GM19324 (cell line): Measurements from ENCODE around the gene CEP43.

ENCODE experiments used
- ATAC-seq: cut with Tn5 transposase; IDR thresholded peaks from one replicate; pipeline ENCODE4 v1.9.1; 2021; ENCODE audit warnings: mild to moderate bottlenecking, moderate library complexity; ENCODE audit not compliant: unreplicated experiment, low FRiP score

Gene CEP43

GRCh38 chr6:167005350-167006159 lies 6.4 kb downstream of the CEP43 start:
- ATAC-seq: no peak

DNA sequence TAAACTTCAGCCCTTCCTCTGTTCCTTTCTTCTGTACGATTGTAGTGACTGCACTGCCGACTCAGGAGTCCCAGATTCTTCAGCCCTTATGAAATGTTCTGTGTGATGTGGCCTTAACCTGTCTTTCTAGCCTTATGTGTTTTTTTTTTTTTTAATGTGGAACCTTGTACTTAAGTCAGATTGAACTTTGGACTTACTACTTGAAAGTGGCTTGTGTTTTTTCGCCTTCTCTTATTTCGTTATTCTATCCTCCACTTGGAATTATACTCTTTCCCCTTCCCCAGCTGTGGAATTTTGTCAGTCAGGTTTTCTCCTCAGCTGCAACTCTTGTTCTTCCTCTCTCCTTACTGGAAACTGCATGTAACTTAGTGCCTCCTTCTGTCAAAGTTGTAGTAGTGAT lies 8.8 kb downstream of the CEP43 start:
- no peak for ATAC-seq

DNA sequence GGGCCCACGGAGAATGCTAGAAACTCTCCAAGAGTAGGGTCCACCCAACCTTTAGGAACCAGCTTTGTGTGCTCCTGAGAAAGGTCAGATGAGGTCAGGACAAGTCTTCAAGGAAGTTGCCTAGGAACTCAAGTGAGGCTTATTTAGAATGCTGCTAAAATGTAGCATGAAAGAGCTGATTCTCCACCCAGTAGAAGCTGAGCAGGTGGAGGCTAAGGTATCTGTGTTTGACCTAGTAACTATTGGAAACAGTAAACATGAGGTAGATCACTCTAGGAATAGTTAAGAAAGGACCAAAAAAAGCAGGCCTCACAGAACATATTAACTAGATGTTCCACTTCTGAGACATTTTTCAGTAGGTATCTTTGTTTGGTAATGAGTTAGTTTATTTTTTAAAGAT lies 13.9 kb downstream of the CEP43 start:
- no peak for ATAC-seq

DNA sequence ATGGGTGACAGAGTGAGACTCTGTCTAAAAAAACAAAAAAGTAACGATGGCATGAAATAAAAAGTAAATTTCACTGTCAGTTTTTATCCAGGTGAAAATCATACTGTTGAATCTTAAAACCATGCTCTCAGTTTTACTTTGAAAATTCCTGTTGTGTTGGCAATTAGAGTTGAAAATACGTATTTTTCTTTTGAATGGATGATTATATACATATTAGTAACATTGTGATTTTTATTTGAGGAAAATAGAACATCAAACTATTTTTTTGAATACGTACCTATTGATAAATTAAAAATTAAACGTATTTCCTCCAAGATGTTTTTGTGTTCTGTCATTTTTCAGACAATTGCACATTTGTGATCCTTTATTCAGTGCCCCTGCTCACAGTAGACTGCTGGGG lies 14.7 kb downstream of the CEP43 start:
- no peak for ATAC-seq

DNA sequence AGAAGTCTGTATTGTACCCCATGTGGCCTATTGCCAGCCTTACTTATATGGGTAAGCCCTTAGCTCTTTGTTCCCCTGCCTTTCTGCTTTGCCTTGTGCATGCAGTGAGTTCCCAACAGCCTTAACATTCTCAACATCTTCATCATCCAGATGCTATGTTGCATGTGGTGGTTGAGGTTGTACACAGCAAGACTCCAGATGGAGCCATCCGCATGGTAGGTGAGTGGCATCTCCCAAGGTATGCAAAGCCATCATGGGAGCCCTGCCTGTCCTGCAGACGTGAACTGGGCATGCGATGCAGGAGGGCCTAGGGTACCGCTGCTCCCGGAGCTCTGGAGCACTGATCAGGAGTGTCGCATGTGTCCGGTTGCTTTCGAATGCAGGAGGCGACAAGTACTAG lies 16.1 kb downstream of the CEP43 start:
- no peak for ATAC-seq

DNA sequence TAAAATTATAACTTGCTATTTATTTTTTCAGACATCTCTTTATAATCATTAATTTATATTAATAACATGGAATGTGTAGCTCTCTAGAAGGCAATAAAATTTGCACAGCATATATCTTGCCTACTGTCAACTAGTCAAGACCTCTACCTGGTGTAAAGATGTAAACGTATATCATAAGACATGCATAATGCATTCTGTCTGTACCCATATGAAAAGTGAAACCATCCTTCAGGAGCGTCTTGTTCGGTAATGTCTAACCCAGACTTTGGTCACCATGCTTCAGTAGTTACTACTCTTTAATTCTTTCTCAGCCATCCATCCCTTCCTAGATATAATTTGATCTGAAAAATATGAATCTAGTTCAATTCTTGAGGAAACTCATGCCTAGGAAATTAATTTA lies 21.0 kb downstream of the CEP43 start:
- ATAC-seq: peak; percentile 77

GRCh38 chr6:167027308-167027707 lies 28.1 kb downstream of the CEP43 start:
- no peak for ATAC-seq

GRCh38 chr6:167027772-167028171 lies 28.6 kb downstream of the CEP43 start:
- ATAC-seq: no peak

GRCh38 chr6:167030222-167031072 lies 31.2 kb downstream of the CEP43 start:
- no peak for ATAC-seq

- ATAC-seq: no peak
These were observed 32.0 kb downstream of the CEP43 start for GRCh38 chr6:167031082-167031709.

- ATAC-seq: no peak
These were observed 34.9 kb downstream of the CEP43 start for GRCh38 chr6:167034056-167034455.

DNA sequence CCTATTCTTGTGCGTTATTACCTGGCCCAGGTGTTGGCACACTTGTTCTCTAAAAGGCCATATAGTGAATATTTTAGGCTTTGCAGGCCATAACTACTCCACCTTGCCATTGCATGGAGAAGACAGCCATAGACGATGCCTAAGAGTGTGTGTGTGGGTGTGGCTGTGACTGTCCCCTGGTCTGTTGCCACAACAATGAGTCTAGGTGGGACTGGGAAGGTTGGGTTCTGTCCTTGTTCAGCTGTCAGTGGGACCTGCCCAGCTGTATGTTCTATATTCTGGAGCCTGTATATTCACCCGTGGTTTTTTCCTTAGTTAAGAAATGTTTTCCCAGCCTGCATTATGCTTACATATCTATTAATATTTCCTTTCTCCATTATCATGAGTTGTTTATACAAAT lies 38.6 kb downstream of the CEP43 start:
- no peak for ATAC-seq

GRCh38 chr6:167044696-167045095 lies 45.5 kb downstream of the CEP43 start:
- no peak for ATAC-seq

DNA sequence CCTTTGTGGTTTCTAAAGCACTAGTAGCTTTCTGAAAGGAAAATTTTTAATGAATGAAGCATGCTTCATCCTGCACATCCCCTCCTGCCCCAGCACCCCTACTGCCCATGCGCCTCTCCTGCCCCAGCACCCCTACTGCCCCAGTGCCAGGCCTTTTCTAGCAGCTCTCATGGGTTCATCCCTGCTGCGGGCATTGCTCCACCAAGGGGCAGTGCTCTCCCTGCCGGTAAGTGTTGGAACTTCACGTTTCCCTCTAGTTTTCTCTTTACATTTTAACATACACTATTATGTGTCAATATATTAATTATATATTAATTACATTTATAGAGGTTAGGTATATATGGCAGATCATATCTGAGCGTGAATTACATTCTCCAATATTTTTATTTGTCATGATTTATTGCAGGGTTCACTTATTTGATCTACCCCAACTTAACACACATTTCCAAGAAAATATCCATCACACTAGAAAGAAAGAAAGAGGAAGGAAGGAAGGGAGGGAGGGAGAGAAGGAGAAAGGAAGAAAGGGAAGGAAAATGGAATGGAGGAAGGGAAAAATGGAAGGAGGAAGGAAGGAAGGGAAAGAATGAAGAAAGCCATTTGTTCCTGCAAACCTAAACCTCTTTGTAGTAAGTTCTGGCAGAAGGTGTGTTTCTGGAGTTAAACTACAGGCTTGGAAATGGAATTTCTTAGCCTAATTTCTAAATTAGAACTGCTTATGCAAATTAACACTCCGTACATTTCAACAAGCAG lies 46.8 kb downstream of the CEP43 start:
- no peak for ATAC-seq

GRCh38 chr6:167046861-167047495 lies 47.8 kb downstream of the CEP43 start:
- peak; percentile 35 for ATAC-seq

GRCh38 chr6:167047554-167047953 lies 48.4 kb downstream of the CEP43 start:
- peak; percentile 74 for ATAC-seq
